Fibroblast of the aortic adventitia (primary cell): ENCODE data around the gene USP28. TPM values are rescaled to one million over a fixed set of nuclear protein-coding genes. Genes with fewer than 3 reads are reported as not detected.
A peak's percentile ranks its signal among the peaks of the same experiment; 100 is the strongest.

Experiments
- DNase-seq: peaks from one replicate; pipeline ENCODE4 v3.0.0-alpha.2; 2010; ENCODE audit warnings: low read depth
- H3K4me3 ChIP-seq: 2 replicates; pipeline ENCODE4 v1.5.1; 2011; ENCODE audit warnings: low read depth, mild to moderate bottlenecking, control low read depth, low read length, moderate library complexity
- CTCF ChIP-seq: IDR thresholded peaks from 2 replicates; pipeline ENCODE4 v1.5.1; 2011; ENCODE audit warnings: mild to moderate bottlenecking, low read length, control low read depth, inconsistent platforms; ENCODE audit not compliant: insufficient read depth
- total RNA-seq: library from RNA; depleted of rRNA; stranded (reverse); fragments of >200 nt; gene quantifications from 2 replicates; pipeline ENCODE4 v1.2.3, GENCODE V29; 2012; ENCODE audit warnings: low replicate concordance

Gene USP28
- total RNA-seq, 1 donor: 22.4 TPM

- H3K4me3 ChIP-seq: no peak overlapping the region
- TF ChIP-seq CTCF: no peak
- DNase-seq: peak; percentile 43
Observed at GRCh38 chr11:113871336-113871735, 4.0 kb downstream of the USP28 start.

DNA sequence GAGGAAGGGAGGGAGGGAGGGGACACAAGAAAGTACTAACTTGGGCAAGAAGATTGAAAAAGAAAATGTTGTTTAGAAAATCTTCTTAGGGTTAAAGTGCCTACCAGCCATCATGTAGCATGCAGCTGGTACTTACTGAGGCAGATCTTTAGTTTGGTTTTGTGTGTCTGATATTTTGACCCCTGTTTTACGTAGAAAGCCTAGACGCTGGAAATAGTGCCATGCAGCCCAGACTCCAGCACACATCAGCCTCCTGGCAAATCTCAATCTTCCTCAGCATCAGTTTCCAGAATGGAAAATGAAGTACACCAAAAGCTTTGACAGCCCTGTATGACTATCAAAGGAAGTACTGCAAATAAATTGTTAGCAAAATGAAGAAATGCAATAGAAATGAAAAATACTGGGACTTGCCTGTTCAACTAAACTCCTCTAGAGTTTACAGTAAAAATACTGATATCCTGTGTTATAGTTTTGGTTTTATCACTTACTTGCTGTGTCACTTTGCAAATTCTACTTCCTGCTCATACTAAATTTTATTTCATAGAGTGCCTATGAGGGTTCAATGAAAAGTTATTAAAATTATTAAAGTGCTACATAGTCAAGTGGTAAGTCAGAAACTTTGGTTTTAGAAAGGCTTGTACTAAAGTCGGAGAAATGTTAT, 7.4 kb downstream of the USP28 start:
- no peak for TF ChIP-seq CTCF
- H3K4me3 ChIP-seq: no peak overlapping the region
- no peak for DNase-seq

DNA sequence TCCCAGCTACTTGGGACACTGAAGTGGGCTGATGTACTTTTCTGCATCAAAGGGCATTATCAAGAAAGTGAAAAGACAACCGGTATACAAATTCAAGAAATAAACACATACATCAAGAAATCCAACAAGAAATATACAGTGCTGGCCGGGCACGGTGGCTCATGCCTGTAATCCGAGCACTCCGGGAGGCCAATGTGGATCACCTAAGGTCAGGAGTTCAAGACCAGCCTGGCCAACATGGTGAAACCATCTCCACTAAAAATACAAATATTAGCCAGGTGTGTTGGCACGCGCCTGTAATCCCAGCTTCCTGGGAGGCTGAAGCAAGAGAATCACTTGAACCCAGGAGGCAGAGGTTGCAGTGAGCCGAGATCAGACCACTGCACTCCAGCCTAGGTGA, 9.5 kb downstream of the USP28 start:
- TF ChIP-seq CTCF: no peak
- no peak overlapping the region for H3K4me3 ChIP-seq
- no peak for DNase-seq

DNA sequence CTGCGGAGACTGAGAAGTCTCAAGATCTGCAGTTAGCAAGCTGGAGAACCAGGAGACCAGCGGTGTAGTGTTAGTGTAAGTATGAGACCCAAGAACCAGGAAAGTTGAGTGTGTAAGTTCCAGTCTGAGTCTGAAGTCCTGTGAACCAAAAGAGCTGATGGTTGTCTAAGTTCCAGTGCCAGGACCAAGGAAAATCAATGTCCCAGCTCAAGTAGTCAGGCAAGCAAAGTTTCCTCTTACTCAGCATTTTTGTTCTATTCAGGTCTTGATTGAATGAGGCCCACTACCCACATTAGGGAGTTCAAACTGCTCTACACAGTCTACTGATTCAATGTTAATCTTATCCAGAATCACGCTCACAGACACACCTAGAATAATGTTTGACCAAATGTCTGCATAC, 11.0 kb downstream of the USP28 start:
- no peak for DNase-seq
- no peak for TF ChIP-seq CTCF
- no peak overlapping the region for H3K4me3 ChIP-seq

DNA sequence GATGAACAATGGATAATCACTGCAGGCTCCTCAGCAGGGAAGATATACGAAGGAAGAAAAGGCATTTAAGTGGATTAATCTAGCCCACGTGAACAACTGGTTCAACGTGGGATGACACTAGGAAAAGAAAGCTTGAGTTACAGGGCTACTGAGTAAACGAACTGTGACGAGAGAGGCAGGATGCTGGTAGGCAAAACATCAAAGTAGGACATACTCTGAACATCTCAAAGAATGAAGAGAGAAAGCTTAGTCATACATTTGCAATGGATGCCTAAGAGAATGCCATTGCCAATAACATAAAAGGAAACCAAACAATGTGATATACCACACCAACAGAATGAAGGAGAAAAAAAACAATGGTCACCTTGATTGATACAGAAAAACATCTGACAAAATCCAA, 12.9 kb downstream of the USP28 start:
- DNase-seq: peak; percentile 3
- H3K4me3 ChIP-seq: no peak overlapping the region
- no peak for TF ChIP-seq CTCF

- no peak overlapping the region for H3K4me3 ChIP-seq
- no peak for DNase-seq
- TF ChIP-seq CTCF: no peak
Observed at GRCh38 chr11:113859665-113860064, 15.7 kb downstream of the USP28 start.
